GM18508 (cell line): ENCODE measurements around the gene EIF4G1.

ENCODE experiments used
- ATAC-seq: cut with Tn5 transposase; IDR thresholded peaks from one replicate; pipeline ENCODE4 v1.9.1; 2021; ENCODE audit warnings: moderate number of reproducible peaks; ENCODE audit not compliant: insufficient read depth, unreplicated experiment

EIF4G1 gene

DNA sequence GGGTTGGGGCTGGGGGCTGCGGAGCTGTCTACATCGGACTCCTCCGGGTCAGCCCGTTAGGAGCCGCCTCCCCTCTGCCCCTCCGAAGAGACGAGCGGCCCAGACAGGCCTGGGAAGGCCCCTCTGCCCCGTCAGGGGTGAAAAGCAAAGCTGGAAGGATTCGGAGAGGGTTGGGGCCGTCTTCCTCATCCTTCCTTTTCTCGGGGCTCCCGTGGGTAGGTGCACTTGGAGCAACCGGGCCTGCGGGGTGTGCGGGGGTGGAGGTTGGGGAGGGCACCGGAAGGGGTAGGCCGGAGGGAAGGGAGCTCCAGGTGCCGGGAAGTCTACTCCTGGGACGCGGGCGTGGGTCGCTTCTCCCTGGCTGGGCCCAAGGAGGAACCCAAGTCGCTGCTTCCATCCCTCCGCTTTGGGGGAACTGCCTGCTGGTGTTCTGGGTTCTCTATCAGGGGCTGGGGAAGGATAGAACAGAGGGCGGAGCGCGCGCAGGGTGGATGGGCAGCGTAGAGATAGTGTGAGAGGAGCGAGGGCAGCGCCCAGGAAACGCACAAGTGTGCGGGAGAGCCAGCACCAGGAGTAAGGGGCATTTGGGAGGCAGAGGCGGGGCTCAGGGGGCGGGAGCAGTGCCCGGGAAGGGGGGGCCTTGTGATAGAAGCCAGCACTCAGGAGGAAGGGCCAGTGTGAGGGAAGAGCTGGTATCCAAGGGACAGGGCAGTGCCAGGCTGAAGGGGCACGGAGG, 47.7 kb downstream of the EIF4G1 start:
- no peak for ATAC-seq

- peak; percentile 82 for ATAC-seq
Observed at GRCh38 chr3:184362668-184363546, 48.5 kb downstream of the EIF4G1 start.

DNA sequence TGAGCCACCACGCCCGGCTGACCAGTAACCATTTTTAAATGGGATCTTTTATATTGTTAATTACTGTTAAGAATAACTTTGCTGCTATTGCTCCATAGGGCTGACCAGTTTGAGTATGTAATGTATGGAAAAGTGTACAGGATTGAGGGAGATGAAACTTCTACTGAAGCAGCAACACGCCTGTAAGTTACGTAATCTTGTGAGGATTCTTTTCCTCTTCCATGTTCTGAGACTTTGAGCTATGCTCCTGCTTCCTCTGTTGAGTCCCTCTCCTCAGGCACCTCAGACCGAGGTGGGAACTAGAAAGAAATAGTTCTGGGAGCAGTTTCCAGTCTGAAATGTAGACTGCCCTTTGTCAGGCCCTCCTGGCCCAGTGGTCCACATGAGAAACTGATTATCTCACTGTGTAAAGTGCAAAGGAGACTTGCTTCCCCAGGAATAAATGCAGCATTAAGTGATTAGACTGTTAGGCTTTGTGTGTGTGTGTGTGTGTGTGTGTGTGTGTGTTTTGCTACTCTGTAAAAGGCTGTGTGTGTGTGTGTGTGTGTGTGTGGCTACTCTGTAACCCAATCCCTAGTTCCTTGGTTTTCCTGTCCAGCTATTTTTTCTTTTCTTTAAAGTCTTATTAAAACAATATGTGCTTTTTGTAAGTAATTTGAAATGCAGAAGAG, 52.3 kb downstream of the EIF4G1 start:
- ATAC-seq: no peak

DNA sequence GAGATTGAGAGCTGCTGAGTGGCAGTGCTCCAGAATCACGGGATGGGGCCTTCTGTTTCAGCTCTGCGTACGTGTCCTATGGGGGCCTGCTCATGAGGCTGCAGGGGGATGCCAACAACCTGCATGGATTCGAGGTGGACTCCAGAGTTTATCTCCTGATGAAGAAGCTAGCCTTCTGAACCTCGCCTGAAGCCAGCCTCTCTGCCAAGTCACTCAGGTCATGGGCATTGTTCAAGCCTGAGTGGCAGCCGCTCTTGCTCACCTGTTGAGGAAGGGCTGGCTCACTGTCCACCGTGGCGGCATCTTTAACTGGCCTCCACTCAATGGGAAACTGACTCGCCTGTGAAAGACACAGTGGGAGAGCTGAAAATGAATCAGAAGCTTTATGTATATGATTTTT, 53.7 kb downstream of the EIF4G1 start:
- no peak for ATAC-seq

- ATAC-seq: no peak
Observed at GRCh38 chr3:184368586-184369183, 54.3 kb downstream of the EIF4G1 start.

DNA sequence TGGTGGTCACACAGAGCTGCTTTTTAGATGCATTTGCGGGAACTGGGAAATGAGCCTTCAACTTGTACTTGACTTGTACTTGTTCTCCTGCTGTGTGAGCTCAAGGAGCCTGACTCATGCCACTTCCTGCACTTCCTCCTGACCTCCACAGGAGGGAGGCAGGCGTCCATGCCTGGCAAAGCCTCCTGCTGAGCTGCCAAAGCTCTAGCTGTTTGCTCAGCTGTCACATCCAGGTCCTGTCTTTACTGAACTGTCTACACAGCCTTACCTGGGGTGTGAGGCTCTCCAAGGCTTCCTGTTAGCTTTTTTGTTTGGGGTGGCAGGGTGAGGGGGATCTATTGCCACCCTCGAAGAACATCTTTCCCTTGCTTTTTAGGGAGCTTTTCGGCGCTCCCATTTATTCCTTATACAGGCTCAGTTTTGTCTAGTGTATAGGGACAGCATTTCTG, 57.2 kb downstream of the EIF4G1 start:
- no peak for ATAC-seq

- no peak for ATAC-seq
Observed at GRCh38 chr3:184372296-184372821, 58.0 kb downstream of the EIF4G1 start.

DNA sequence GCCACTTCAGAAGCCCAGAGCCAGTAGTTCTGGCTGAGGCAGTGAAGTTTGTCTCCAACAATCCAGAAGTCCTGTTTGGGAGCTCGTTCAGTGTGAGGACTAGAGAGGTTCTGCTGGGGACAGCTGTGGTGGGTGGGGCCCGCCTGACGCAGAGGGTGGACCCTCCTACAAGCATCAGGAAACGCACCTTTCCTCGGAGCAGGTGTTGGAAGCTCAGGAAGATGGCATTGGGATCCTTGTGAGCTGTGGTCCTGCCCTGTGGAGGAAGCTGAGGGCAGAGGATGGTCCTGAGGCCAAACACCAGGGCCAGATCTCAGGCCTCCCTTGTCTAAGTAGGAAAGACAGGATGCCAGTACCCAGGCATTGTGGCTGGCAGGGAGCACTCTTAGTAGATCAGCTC, 58.5 kb downstream of the EIF4G1 start:
- ATAC-seq: no peak

GRCh38 chr3:184373422-184373821, 59.0 kb downstream of the EIF4G1 start:
- ATAC-seq: no peak

DNA sequence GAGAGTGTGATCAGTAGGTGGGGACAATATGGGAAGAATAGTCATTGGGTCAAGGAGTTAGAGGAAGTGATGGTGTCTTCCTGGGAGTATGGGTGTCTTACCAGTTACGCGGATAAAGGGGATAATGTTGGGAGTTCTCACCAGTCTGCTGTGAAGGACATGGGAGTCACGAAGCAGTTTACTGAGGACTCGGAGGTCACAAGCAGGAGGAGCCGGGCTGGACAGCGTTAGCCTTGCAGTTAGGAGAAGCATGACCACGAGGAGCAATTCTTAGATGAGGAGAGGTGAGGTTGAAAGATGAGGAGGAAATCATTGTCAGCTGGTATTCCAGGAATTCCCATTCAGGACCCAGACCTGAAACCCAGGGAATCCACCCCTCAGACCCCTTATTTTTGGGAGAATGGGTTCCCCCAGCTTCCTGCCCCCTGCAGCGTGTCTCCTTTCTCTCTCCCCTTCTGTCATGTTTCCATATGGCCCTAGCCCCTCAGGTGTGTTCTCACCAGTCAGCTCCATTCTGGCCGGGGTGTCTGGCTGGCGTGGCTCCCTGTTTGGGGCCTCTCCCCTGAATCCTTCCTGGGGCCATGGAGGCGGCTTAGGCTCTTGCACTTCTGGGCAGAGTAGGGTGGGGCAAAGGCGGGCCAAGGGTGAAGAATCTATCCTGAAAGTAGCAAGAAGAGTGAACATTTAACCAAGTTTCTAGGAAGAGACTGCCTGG, 61.5 kb downstream of the EIF4G1 start:
- ATAC-seq: no peak

DNA sequence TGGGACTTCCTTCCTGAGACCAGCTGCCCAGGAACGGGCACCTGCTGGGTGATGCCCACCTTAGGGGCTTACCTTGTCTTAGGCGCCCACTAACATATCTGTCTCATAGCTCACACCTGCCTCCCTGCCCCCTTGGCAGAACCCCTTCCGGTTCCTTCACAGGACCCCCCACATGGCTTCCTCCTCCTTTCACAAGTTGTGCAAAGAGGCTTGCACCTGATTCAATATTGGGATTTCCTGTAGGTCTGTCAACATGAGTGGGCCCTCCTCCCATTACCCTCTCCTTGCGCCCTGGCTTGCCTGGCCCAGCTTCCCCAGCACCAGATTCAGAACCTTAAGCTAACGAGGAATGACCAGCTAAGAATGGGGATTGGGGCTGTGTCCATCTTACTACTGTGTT, 63.0 kb downstream of the EIF4G1 start:
- no peak for ATAC-seq

DNA sequence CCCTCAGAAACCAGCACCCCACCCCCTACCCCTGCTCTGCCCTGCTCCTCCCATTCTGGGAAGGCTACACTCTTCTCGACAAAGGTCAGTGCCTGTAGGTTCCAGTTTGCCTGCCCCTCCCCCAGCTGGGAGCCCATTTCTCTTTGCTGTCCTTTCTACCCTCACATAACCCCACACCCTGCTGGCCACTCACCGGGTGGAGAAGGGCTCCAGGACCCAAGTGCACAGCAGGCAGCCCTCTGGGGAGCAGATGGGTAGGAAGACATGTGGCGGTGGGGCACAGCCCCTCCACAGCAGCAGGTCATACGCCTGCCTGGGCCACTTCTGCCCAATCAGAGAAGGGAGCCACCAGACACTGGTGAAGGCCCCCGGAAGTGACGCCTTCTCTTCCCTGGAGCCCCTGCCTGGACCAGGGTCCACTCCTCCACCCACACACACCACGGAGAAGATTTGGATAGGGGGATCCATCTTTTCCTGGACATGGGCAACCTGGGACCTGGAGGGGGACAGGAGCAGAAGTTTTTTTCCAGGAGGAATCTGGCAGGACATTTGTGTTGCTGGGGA, 63.6 kb downstream of the EIF4G1 start, which contains the start of gene THPO:
TSS of gene THPO (minus strand) at position 326 of the 564 bp plus-strand sequence. CDS start 1,948 bp downstream, outside the sequence.
- no peak for ATAC-seq

- no peak for ATAC-seq
Observed at GRCh38 chr3:184378651-184379357, 64.4 kb downstream of the EIF4G1 start.

- ATAC-seq: no peak
Observed at GRCh38 chr3:184379358-184380184, 65.2 kb downstream of the EIF4G1 start, which contains the start of gene CHRD. Gene CHRD, plus strand, starts transcription at chr3:184380054. Its CDS starts 265 bp downstream, at chr3:184380319.

DNA sequence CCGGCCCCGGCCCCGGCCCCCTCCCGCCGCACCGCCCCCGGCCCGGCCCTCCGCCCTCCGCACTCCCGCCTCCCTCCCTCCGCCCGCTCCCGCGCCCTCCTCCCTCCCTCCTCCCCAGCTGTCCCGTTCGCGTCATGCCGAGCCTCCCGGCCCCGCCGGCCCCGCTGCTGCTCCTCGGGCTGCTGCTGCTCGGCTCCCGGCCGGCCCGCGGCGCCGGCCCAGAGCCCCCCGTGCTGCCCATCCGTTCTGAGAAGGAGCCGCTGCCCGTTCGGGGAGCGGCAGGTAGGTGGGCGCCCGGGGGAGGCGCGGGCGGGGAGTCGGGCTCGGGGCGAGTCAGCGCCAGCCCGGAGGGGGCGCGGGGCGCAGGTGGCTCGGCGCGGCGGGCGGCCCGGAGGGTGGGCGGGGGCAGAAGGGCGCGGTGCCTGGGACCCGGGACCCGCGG, 65.8 kb downstream of the EIF4G1 start:
- ATAC-seq: no peak

DNA sequence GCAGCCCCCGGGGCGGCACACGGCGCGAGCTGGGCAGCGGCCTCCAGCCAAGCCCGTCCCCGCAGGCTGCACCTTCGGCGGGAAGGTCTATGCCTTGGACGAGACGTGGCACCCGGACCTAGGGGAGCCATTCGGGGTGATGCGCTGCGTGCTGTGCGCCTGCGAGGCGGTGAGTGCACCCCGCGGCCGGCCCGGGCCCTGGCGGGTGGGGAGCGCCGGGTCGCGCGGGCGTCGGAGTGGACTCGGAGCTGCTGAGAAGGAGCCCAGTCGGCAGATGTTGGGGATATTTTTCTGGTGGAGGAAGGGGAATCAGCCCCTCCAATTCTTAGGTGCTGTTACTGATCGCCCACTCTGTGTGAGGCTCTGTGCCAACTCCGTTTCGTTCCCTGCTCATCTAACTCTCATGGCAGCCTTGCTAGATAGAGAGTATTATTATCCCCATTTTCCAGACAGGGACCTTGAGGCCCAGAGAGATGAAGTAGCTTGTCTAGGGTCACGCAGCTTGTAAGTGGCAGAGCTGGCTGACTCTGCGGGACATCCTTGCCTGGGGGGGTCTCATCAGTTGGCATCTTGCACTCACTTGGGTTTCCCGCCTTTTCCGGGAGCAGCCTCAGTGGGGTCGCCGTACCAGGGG, 66.3 kb downstream of the EIF4G1 start:
- no peak for ATAC-seq
